Neural crest cell (in vitro differentiated cells): ENCODE data around the gene SERTAD4. TPM values are rescaled to one million over a fixed set of nuclear protein-coding genes. Genes with fewer than 3 reads are reported as not detected.
A peak's percentile ranks its signal among the peaks of the same experiment; 100 is the strongest.

Experiments used
- DNase-seq: peaks from one replicate; pipeline ENCODE4 v3.0.0; 2021; ENCODE audit warnings: low read depth, mixed read lengths, low spot score
- H3K27ac Mint-ChIP-seq: one replicate; pipeline ENCODE4 v1.8.0; 2021; ENCODE audit warnings: mild to moderate bottlenecking, mixed read lengths; ENCODE audit not compliant: unreplicated experiment
- H3K27me3 Mint-ChIP-seq: 2 replicates; pipeline ENCODE4 v1.8.0; 2021; ENCODE audit warnings: low read depth, mild to moderate bottlenecking, mixed read lengths
- H3K36me3 Mint-ChIP-seq: 2 replicates; pipeline ENCODE4 v1.8.0; 2021; ENCODE audit warnings: low read depth, mild to moderate bottlenecking, mixed read lengths
- H3K4me1 Mint-ChIP-seq: 2 replicates; pipeline ENCODE4 v1.8.0; 2021; ENCODE audit warnings: mixed read lengths
- H3K4me3 Mint-ChIP-seq: one replicate; pipeline ENCODE4 v1.8.0; 2021; ENCODE audit warnings: mild to moderate bottlenecking, mixed read lengths
- H3K9me3 Mint-ChIP-seq: 2 replicates; pipeline ENCODE4 v1.8.0; 2021; ENCODE audit warnings: mixed read lengths
- CTCF ChIP-seq: fragments of 200-600 bp; sonication (generic); conservative IDR thresholded peaks from 2 replicates; pipeline ENCODE4 v1.5.0; 2021; ENCODE audit warnings: antibody characterized with exemption, mild to moderate bottlenecking
- total RNA-seq: library from RNA; stranded (reverse); gene quantifications from 2 replicates; pipeline ENCODE4 v1.2.1, GENCODE V29; 2021

Gene SERTAD4
- total RNA-seq, 1 donor from 2014 or later, result 1.5 TPM

GRCh38 chr1:210254298-210254697 is 21.7 kb downstream of the SERTAD4 start:
- Mint-ChIP-seq H3K36me3 (no peaks in the 10 kb centered on the region), H3K4me1 (peaks cover 24% of the 10 kb centered on the region), H3K4me3 (peak overlapping the region; percentile 59), H3K27me3 (peaks cover 50% of the 10 kb centered on the region), H3K9me3 (no peaks in the 10 kb centered on the region), H3K27ac (no peak overlapping the region)
- TF ChIP-seq CTCF, result no peak
- no peak for DNase-seq

GRCh38 chr1:210257698-210258529 is 25.3 kb downstream of the SERTAD4 start:
- Mint-ChIP-seq H3K4me3 (no peak overlapping the region), H3K4me1 (peaks cover 5% of the 10 kb centered on the region), H3K27ac (no peak overlapping the region), H3K27me3 (peaks cover 31% of the 10 kb centered on the region), H3K9me3 (no peaks in the 10 kb centered on the region), H3K36me3 (no peaks in the 10 kb centered on the region)
- no peak for DNase-seq
- no peak for TF ChIP-seq CTCF

GRCh38 chr1:210259561-210259960 is 27.0 kb downstream of the SERTAD4 start:
- H3K36me3 Mint-ChIP-seq, result no peaks in the 10 kb centered on the region
- TF ChIP-seq CTCF, result no peak
- H3K27ac Mint-ChIP-seq, result no peak overlapping the region
- no peak for DNase-seq
- H3K27me3 Mint-ChIP-seq, result peaks cover 16% of the 10 kb centered on the region
- no peak overlapping the region for H3K4me3 Mint-ChIP-seq
- peaks cover 5% of the 10 kb centered on the region for H3K4me1 Mint-ChIP-seq
- no peaks in the 10 kb centered on the region for H3K9me3 Mint-ChIP-seq

GRCh38 chr1:210260096-210260495 is 27.5 kb downstream of the SERTAD4 start:
- Mint-ChIP-seq H3K27me3 (peaks cover 11% of the 10 kb centered on the region), H3K36me3 (no peaks in the 10 kb centered on the region), H3K27ac (no peak overlapping the region), H3K9me3 (no peaks in the 10 kb centered on the region), H3K4me3 (no peak overlapping the region), H3K4me1 (peaks cover 5% of the 10 kb centered on the region)
- DNase-seq, result no peak
- no peak for TF ChIP-seq CTCF

GRCh38 chr1:210262167-210262896 is 29.7 kb downstream of the SERTAD4 start:
- H3K4me3 Mint-ChIP-seq, result no peak overlapping the region
- no peaks in the 10 kb centered on the region for H3K9me3 Mint-ChIP-seq
- no peak for TF ChIP-seq CTCF
- no peaks in the 10 kb centered on the region for H3K4me1 Mint-ChIP-seq
- DNase-seq, result no peak
- no peak overlapping the region for H3K27ac Mint-ChIP-seq
- H3K27me3 Mint-ChIP-seq, result no peaks in the 10 kb centered on the region
- H3K36me3 Mint-ChIP-seq, result no peaks in the 10 kb centered on the region
